ENCODE results near the gene IREB2.
"Not testable (repeated sequence)": the region's sequence is repeated elsewhere in the genome, so short reads cannot be mapped to it uniquely, and the experiment has no call there.

IREB2 gene

DNA sequence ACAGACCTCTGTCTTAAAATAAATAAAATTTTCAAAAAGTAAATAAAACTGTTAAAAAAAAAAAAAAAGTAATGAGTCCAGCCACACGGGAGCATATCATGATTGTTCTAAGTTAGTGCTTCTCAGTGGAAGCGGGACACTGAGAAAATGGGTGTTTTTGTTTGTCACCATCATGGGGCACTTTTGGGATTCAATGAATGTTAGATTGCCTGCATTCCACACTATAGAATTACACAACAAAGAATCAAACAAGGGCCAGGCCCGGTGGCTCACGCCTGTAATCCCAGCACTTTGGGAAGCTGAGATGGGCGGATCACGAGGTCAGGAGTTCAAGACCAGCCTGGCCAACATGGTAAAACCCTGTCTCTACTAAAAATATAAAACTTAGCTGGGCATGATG lies 3.3 kb upstream of the IREB2 start:
- DNase-seq, result not testable (repeated sequence)

DNA sequence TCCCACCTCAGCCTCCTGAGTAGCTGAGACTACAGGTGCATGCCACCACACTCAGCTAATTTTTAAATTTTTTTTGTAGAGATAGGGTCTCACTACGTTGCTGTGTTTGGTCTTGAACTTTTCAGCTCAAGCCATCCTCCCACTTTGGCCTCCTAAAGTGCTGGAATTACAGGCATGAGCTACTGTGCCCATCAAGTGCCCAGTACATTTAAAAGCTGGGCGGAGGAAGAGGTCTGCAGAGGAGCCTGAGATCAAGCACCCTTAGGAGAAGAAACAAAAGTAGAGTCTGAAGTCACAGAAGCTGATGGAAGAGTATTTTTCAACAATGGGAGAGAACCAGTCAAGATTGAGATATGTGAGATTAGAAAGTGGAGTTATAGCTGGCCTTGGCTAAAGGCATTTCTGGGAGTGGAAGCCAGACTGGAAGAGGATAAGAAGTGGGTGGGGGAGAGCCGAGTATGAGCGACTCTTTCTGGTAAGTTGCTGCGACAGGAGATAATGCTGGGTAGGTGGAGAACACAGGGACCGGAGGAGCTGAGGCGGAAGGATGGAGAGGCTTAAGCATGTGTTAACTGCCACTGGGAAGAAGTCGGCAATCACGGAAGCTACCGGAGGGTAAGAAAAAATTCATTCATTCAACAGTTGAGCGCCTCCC lies 782 bp upstream of the IREB2 start:
- no peak for DNase-seq

DNA sequence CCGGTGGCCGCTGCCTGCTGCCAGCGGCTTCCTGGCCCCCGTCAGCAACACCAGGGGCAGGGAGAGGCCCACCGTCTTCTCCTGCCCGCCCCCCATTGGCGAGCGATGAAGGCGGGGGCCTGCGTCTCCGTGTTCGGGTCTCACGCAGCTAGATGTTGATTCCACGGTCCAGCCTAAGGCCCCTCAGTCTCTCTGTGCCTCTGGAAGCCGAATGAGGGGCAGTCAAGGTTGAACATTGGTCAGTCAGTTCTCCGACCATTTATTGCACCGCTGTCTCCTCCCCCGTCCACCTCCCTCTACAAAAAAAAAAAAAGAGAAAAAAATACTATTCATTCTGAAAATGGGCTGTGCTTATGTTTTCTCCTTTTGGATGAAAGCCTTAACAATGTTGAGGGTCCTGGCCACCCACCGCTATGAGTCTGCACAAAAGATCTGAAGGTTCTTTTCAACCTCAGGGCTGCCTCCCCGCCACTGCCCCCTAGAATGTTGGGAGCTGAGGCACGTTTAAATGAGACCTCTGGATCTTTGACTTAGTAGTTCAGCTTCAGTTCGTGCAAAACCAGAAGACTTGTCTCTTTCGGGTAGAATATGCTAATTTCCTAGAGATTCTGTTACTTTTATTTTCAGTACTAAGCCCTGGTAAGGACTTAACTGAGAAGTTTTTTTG lies 736 bp downstream of the IREB2 start:
- peak; percentile 22 for DNase-seq

DNA sequence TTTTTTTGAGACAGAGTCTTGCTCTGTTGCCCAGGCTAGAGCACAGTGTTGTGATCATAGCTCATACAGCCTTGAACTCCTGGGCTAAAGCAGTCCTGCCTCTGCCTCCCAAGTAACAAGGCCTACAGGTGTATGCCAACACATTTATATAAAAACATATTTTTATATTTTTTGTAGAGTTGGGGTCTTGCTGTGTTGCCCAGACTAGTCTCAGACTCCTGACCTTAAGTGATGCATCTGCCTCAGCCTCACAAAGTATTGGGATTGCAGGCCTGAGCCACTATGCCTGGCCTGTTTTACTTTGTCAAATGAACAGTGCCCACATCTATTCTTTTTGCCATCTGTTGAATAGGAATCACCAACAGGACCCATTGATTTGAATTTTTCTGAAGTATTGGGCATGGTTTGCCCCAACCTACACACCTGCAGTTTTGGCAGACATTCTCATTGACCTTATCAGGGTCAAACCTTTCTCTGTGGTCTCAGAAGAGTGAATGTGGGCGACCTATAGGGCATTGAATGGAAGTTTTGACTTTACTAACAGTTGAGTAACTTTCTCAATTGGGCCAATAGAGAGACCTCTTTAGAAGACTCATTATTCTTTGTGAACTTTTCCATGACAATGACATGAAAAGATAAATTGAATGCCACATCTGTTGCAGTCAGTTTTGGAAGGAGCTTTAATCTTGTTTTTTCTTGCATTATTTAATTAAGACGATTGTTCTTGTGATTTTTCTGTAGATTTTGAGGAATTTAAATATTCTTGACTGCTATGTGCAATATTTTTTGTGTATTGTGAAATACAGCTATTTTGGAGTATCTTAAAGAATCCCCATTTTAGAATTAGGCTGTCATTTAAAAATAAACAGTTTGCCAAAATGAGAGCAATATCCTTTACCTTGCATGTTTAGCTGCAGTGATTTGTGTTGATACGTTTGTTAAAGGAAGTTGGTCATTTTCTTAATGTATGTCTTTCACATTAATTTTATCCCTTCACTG lies 2.7 kb downstream of the IREB2 start:
- DNase-seq, result no peak

DNA sequence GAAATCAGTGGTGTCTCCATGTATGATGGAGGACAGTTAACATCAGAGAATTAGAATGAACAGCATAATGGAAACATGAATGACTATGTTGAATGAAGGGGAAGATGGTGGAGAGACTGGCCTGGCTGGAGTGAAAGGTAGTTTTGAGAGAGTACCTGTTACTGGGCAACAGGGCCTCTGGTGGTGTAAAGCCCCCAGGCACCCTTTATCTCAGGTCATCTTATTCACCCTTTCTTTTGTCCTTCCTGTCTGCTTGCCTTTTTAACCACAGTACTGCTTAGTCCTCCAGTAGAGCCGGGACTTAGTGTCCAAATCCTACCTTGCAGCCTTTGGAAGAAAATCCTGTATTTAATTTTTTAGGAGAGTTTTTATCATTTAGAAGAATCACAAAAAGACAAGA lies 6.2 kb downstream of the IREB2 start:
- DNase-seq, result no peak

DNA sequence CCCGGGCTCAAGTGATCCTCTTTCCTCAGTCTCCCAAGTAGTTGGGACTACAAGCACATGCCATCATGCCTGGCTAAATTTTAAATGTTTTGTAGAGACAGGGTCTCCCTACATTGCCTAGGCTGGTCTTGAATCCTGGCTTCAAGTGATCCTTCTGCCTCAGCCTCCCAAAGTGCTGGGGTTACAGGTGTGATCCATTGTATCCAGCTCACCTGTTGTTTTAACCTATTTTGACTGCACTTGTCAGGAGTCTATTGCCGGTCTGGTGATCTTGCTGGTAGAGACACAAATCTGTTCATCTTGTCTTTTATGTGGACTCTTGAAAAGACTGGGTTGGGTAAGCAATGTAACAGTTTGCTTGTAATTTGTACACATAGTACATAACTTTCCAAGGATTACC lies 7.9 kb downstream of the IREB2 start:
- no peak for DNase-seq

DNA sequence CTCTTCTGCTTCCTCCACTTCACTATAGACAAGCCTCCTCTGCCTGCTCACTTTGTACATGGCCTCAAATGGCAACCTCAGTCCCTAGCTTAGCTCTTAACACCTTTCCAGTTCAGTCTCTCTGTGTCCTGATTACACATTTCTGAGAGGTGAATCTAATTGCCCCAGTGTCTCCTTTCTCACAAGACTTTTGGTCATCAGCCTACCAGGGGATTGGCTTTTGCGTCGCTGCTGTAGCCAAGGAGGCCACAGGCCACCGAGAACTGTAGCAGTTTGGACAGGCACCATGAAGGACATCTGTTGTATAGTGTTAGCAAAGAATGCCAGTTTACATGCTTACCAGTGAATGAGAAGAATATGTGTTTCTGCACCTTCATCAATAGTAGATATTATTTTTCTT lies 8.5 kb downstream of the IREB2 start:
- no peak for DNase-seq

DNA sequence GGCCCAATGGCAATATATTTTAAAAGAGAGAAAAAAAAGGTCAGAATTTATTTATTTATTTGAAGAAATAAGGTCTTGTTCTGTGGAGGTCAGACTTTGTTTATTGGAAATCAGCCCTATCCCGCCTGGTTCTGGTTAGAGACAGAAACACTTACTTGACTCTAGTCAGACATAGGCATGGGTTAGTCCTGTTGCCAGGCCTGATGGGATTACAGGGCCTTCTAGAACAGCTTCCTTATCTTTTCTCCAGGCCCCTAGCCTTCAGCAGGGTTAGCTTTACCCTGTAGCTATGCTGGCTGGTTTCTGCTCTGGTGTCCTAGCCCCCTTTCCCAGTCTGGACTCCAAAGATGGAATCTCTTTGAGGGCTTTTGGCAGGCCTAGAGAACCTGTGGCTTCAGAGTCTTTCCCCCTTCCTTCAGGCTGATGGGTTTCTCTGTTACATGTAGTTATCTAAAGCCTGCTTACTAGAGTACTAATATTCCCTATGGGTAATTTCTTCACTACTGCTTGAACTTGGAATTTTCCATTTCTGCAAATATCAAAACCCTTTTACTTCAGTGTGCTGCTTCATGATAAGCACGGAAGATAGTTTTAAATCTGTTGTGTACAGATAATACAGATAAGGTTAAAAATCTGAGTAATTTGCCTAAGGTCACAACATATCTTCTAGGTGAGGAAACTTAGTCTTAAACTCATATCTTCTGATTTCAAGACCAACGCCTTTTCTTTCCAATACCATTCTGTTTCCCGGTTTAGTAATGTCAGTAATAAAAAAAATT lies 10.6 kb downstream of the IREB2 start:
- DNase-seq, result no peak

DNA sequence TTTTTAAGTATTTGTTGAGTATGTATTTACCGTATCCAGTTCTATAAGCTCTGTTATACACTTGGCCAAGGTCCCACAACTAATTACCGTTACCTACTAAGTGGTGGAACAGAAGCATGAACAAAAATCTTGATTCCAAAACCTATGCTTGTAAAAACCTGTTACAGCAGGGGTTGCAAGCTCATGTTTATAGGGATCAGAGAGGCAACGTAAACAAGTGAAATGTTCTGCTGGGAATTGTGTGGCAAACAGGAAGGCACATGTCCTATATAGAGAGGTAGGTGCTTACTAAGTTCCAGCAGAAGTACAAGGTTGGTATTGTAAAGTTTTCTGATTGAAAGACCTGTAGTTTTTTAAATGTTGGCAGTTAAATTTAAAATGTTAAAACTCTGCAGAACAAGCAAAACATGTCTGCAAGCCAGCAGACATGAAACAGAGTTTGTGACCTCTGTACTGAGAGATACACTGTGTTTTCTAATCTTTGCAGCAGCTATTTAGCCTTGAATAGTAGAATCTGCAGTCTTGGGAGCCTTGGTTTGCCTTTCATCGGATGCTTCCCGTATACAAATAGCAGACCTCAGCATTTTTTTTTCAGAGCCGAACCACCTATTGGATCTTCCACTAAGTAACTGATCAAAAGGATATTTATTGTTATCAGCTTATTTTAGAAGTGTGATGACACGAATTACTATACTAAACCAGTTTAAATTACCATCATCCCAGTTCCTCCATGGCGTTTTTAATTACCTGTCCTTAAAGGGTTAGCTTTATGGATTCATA lies 11.4 kb downstream of the IREB2 start:
- DNase-seq, result no peak

DNA sequence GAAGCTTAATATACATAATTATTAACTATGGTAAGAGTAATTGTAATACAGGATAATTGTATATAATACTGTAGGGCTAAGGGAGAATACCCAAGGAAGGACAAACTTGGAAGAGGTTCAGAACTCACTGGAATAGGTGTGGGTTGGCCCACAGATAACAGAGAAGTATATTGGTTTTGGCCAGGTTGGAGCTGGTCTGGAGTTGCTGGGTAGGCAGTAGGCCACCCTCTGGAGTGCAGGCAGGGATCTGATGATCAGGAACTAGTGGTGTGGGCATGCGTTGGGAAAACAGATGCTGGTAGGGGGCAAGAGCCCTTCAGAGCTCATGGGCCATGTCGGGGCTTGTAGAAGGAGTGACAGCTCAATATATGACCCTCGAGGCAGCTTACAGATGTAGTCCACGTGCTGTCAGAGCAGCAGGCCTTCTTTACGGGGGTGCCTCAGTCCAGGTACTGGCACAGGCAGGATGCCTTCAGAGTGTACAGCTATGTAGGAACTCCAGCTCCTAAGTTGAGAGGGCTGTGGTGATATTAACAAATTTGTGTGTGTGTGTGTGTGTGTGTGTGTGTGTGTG lies 12.4 kb downstream of the IREB2 start:
- DNase-seq, result no peak

DNA sequence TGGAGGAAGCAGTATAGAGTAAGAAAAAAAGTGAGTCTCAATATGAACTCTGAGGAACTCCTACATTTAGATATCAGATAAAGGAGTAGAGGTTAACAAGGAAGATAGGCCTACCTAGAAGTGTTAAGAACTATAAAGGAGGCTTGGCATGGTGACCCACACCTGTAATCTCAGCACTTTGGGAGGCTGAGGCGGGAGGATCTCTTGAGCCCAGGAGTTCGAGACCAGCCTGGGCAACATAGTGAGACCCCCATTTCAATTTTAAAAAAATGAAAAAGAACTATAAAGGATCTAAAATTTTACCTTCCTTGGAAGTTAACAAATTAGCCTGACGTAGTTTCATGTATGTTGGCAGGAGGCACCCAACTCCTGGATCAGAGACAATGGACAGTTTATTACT lies 14.5 kb downstream of the IREB2 start:
- DNase-seq, result no peak

DNA sequence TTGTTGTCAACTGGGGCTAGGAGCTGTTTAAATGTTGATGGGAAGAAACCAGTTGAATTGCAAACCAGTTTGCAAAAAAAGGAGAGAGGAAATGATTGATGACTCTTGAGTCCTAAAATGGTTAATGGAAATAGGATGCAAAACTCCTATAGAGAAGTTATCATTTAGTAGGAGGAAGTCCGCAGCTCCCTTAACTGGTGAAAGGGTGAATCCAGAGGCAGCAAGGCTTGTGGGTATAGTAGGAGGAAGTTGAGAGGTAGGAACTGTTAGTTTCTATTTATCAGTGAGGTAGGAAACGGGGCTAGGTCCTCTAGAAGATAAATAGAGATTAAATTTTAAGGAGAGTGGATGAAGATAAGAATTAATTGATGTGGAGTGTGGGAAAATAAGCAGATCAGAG lies 15.4 kb downstream of the IREB2 start:
- DNase-seq, result no peak

DNA sequence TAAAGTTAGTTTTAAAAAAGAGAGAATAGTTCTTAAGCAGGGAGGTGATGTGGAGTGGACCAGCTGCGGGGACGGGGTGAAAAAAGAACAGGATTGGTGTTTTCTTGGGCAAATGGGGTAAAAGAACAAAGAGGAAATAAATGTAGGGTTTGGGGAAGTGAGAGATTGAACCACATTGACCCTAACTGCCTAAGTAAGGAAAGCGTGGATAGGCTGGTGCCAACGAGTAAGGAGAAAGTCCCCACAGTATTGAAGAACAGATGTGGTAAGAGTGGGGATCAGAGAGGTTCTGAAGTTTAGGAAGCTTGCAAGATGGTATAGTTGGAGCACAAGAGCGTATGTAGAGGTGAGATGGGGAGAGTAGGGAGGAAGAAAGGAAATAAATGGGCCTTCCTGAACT lies 17.0 kb downstream of the IREB2 start:
- peak; percentile 14 for DNase-seq

DNA sequence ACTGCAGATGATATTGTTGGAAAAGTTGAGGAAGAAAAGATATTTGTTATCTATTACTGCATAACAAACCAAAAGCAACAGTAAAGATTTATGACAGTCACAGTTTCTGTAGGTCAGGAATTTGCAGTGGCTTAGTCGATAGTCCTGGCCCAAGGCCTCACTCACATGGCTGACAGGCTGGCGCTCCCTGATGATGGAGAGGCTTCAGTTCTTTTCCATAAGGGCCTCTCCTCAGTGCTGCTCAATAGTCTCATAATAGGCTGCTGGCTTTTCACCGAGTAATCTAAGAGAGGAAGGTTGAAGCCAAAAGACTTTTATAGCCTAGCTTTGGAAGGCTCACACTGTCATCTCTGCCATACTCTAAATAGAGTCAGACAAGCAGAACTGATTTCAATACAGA lies 17.7 kb downstream of the IREB2 start:
- DNase-seq, result no peak

DNA sequence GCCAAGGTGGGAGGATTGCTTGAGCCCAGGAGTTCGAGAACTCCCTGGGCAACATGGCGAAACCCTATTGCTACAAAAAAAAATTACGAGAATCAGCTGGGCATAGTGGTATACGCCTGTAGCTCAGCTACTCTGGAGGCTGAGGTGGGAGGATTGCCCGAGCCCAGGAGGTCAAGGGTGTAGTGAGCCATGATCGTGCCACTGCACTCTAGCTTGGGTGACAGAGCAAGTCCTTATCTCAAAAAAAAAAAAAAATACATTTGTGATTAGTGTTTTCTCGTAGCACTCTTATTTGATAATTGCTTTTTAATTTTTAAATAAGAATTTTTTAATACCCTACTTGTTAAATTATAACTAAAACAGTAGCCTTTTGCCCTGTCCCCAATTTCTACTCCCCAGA lies 18.4 kb downstream of the IREB2 start:
- DNase-seq, result no peak

DNA sequence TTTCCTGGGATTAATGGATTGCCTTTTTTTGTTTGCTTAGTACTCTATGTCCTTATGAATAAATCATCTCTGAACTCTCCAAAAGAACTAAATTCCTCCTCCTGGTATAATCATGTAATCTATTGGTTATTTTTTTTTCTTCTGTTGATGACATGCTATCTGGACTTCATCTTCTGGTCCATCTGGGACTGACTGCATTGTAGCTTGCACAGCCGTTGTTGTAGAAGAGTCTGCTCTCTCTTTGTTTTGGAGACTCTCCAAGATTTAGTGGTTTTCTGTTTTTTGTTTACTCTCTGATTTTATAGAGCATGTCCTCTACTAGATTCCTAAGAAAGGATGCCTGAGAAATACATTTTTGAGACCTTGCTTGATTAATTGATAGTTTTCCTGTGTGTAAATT lies 19.1 kb downstream of the IREB2 start:
- DNase-seq, result no peak

DNA sequence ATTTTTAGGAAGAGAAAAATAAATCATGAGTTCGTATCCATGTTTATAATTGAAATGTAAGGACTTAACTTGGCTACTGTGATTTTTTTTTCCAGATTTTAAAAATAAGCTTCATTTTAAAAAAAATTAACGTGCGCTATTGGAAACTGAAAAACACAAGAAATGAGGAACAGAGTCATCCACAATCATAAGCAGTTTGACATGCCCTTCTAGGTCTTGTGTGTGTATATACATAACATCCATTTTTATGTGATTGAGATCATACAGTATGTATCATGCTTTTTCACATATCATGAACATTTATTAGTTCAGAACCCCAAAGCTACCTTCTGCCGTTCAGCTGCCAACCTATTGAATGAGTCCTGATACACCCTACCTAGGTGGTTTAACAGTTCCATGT lies 22.7 kb downstream of the IREB2 start:
- DNase-seq, result no peak

DNA sequence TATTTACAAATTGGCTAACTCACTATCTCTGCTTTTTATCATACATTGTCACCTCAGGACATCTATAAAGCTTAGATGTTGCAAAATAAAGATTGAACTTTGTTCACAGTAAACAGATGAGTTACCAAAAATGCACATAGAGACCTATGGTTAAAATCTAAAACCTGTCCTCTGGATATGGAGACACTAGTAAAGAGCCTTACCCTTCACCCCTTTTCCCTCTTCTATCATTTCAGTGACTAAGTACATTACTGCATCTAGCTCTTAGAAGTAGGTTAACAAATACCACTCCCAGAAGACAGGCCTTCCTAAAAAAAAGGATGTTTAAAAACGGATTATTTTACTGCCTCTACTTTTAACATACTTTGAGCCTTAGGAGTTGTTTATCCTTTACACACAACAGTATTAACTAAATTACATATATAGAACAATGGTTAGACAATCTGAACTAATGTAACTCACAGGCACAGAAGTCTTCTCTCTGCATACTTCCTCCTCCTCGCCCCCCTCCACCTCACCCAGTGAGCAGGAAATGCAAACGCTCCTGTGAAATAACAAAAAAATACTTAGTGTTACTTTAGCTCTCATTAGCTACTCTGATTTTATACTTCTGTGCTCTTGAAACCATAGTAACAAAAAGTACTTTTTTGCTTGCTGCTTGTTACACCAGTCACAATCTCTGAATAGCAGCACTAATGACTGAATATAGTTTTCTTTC lies 23.3 kb downstream of the IREB2 start:
- DNase-seq, result peak; percentile 43

DNA sequence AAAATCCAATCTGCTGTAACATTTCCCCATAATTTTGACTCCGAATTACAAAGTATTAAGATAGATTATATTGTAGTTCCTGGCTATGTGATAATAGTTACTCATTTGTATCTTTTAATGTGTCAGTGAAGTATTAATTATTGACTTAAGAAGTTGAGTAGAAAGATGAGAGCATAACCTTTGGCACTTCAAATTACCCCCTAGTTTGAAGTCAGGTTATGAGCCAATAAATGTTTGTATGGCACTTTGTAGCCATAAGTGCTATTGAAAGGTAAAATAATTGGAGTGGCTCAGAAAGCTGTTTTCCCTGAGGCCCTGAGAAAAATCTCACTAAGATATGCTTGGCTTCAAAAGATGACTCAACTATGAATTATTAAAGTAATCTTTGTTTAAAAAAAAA lies 31.0 kb downstream of the IREB2 start:
- no peak for DNase-seq

DNA sequence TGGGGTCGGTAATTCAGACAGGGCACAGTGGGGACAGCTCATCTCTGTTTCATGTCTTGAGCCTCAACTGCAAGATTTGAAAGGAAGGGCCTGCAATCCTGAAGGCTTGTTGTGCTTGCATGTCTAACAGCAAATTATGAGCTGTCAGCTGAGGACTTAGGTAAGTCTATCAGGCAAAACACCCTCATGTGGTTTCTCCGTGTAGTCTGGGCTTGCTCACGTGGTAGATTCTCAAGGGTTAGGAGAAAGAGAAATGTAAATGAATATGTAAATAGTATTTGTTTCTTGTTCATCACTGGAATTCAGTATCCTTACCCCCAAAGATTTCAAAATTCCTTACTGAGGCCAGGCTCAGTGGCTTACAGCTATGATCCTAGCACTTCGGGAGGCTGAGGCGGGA lies 39.3 kb downstream of the IREB2 start:
- no peak for DNase-seq

DNA sequence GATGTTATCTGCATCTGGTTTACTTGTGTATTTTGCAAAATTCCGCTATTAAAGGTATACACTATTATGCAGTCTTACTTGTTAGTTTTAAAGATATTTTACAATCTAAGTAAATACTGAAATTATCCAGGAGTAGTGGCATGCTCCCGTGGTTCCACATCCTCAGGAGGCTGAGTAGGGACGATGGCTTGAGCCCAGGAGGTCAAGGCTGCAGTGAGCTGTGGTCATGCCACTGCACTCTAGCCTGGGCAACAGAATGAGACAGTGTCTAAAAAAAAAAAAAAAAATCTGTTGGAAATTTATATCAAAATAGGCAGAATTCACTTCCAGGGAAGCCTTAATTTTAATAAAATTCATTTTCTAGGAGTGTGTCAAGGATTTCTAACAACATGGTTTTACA lies 41.6 kb downstream of the IREB2 start:
- no peak for DNase-seq
